CD14-positive monocyte (primary cell): ENCODE data around the gene DENND4C. TPM values are rescaled to one million over a fixed set of nuclear protein-coding genes. Genes with fewer than 3 reads are reported as not detected.

Experiments
- DNase-seq, 3 donors: peaks; one replicate each; pipeline ENCODE4 v3.0.0-alpha.2; 2011 to 2022
- H2AFZ ChIP-seq: 2 replicates; pipeline ENCODE4 v1.6.0; 2012; ENCODE audit warnings: mild to moderate bottlenecking, low read depth, low read length, inconsistent platforms; ENCODE audit not compliant: insufficient read depth, poor library complexity, severe bottlenecking
- H3K27ac ChIP-seq, 2 donors: 1 replicate in 1 of 2; 2 replicates in 1 of 2; pipeline ENCODE4 v1.5.1; 2012 to 2013; ENCODE audit warnings: low read length in 2 of 2, control low read depth in 1 of 2, inconsistent platforms in 1 of 2, low read depth in 1 of 2, mild to moderate bottlenecking in 1 of 2
- H3K27me3 ChIP-seq, 2 donors: one replicate each; pipeline versions ENCODE4 v1.6.0 to v1.6.1; 2011 to 2013; ENCODE audit warnings: low read length in 2 of 2; ENCODE audit not compliant: control insufficient read depth in 2 of 2, insufficient read depth in 2 of 2
- H3K36me3 ChIP-seq, 2 donors: replicated peaks in 1 of 2; 1 replicate in 1 of 2; 2 replicates in 1 of 2; pipeline versions ENCODE4 v1.5.1 to v1.6.1; 2012 to 2013; ENCODE audit warnings: low read length in 2 of 2, control low read depth in 1 of 2, inconsistent platforms in 1 of 2, mild to moderate bottlenecking in 1 of 2; ENCODE audit not compliant: insufficient read depth in 2 of 2, control insufficient read depth in 1 of 2
- H3K4me1 ChIP-seq, 2 donors: 1 replicate in 1 of 2; 2 replicates in 1 of 2; pipeline versions ENCODE4 v1.5.1 to v1.6.1; 2012 to 2013; ENCODE audit warnings: low read length in 2 of 2, control low read depth in 1 of 2, inconsistent platforms in 1 of 2, mild to moderate bottlenecking in 1 of 2, moderate library complexity in 1 of 2; ENCODE audit not compliant: insufficient read depth in 2 of 2, control insufficient read depth in 1 of 2
- H3K4me2 ChIP-seq: replicated peaks from 2 replicates; pipeline ENCODE3; 2012; ENCODE audit warnings: low read length, moderate library complexity, mild to moderate bottlenecking; ENCODE audit not compliant: poor library complexity, severe bottlenecking; ENCODE audit errors: extremely low read depth
- H3K4me3 ChIP-seq, 3 experiments: fragments of 200-600 bp in 1 of 3; sonication (generic) in 1 of 3; replicated peaks in 1 of 3; 1 replicate in 2 of 3; 2 replicates in 1 of 3; pipeline ENCODE4 v1.5.1; 2011 to 2013; ENCODE audit warnings: low read length in 3 of 3, mild to moderate bottlenecking in 3 of 3, control low read depth in 2 of 3, low read depth in 2 of 3, inconsistent platforms in 1 of 3, moderate library complexity in 1 of 3
- H3K79me2 ChIP-seq: 2 replicates; pipeline ENCODE4 v1.6.0; 2012; ENCODE audit warnings: mild to moderate bottlenecking, control low read depth, inconsistent platforms, low read length, moderate library complexity; ENCODE audit not compliant: insufficient read depth
- H3K9ac ChIP-seq: 2 replicates; pipeline ENCODE4 v1.6.0; 2017; ENCODE audit warnings: low read length, mild to moderate bottlenecking; ENCODE audit not compliant: insufficient read depth, poor library complexity, severe bottlenecking
- H3K9me3 ChIP-seq, 2 donors: replicated peaks in 1 of 2; 1 replicate in 1 of 2; 2 replicates in 1 of 2; pipeline versions ENCODE4 v1.5.1 to v1.6.1; 2012 to 2013; ENCODE audit warnings: low read length in 2 of 2, control low read depth in 1 of 2; ENCODE audit not compliant: control insufficient read depth in 1 of 2, insufficient read depth in 1 of 2
- H4K20me1 ChIP-seq: 2 replicates; pipeline ENCODE4 v1.6.0; 2012; ENCODE audit warnings: mild to moderate bottlenecking, low read length, control low read depth, moderate library complexity; ENCODE audit not compliant: insufficient read depth
- H3K27ac Mint-ChIP-seq, 7 donors: one replicate each; pipeline ENCODE4 v1.8.0; 2020; ENCODE audit warnings: mild to moderate bottlenecking in 7 of 7, mixed read lengths in 7 of 7, moderate library complexity in 6 of 7, inconsistent platforms in 2 of 7
- H3K27me3 Mint-ChIP-seq, 3 donors: one replicate each; pipeline ENCODE4 v1.8.0; 2021 to 2022; ENCODE audit warnings: low read depth in 3 of 3, mild to moderate bottlenecking in 3 of 3, mixed read lengths in 3 of 3, moderate library complexity in 3 of 3, inconsistent platforms in 1 of 3
- H3K36me3 Mint-ChIP-seq, 2 donors: one replicate each; pipeline ENCODE4 v1.8.0; 2020; ENCODE audit warnings: mixed read lengths in 2 of 2, inconsistent platforms in 1 of 2, mild to moderate bottlenecking in 1 of 2
- H3K4me1 Mint-ChIP-seq: one replicate; pipeline ENCODE4 v1.8.0; 2020; ENCODE audit warnings: mild to moderate bottlenecking, mixed read lengths
- H3K4me3 Mint-ChIP-seq, 2 donors: one replicate each; pipeline ENCODE4 v1.8.0; 2020; ENCODE audit warnings: mild to moderate bottlenecking in 2 of 2, mixed read lengths in 2 of 2, moderate library complexity in 1 of 2
- H3K9me3 Mint-ChIP-seq, 7 donors: one replicate each; pipeline ENCODE4 v1.8.0; 2020 to 2022; ENCODE audit warnings: mixed read lengths in 7 of 7, mild to moderate bottlenecking in 6 of 7, moderate library complexity in 6 of 7, inconsistent platforms in 2 of 7
- WGBS: methylation state at CpG from one replicate; pipeline ENCODE4 v1.1.5; 2013; ENCODE audit warnings: missing lambda C conversion rate; ENCODE audit not compliant: insufficient coverage; 5-methylcytosine and 5-hydroxymethylcytosine counted together
- intact Hi-C, 2 donors: fragments of 100-400 bp; cut with micrococcal nuclease; formaldehyde crosslinking; loops; one replicate each; pipeline versions ENCODE4 v1.15.0 to v1.15.1; 2023
- polyA plus RNA-seq, 3 donors: library from polyadenylated mRNA; depleted of rRNA in 1 of 3; unstranded in 2 of 3; stranded (reverse) in 1 of 3; fragments of 300-500 nt in 2 of 3; fragments of >200 nt in 1 of 3; fragmentation: Illumina TruSeq in 2 of 3; gene quantifications; 1 replicate in 2 of 3; 2 replicates in 1 of 3; pipeline ENCODE4 v1.2.3, GENCODE V29; 2012 to 2021
- TF ChIP-seq, protein P1 (sequence below): fragments of 200-600 bp; IDR thresholded peaks from one replicate; pipeline ENCODE4 v1.8.0; 2022; ENCODE audit warnings: antibody characterized with exemption, mild to moderate bottlenecking

DENND4C gene
- polyA plus RNA-seq, 3 donors: 8.1 to 15.4 (median 12.7) TPM

DNA sequence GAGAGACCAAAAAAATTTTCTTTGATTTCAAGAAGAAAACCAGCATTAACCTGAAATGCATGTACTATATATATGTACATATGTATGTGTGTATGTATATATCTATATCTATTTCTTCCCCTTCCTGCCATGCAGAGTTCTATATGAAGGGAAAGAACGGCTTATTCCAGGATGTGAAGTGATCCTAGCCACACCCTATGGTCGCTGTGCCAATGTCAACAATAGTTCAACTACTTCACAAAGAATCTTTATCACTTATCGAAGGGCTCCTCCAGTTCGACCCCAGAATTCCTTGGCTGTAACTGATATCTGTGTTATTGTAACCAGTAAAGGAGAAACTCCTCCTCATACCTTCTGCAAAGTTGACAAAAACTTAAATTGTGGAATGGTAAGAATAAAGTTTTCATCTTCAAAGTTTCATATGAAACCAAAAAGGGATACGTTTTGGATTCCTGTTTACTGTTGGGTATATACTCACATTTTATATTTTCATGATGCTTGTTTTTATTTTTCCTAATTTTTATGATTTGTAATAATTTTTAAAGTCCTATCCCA, 56.2 kb downstream of the DENND4C start:
- TF ChIP-seq, protein P1, sequence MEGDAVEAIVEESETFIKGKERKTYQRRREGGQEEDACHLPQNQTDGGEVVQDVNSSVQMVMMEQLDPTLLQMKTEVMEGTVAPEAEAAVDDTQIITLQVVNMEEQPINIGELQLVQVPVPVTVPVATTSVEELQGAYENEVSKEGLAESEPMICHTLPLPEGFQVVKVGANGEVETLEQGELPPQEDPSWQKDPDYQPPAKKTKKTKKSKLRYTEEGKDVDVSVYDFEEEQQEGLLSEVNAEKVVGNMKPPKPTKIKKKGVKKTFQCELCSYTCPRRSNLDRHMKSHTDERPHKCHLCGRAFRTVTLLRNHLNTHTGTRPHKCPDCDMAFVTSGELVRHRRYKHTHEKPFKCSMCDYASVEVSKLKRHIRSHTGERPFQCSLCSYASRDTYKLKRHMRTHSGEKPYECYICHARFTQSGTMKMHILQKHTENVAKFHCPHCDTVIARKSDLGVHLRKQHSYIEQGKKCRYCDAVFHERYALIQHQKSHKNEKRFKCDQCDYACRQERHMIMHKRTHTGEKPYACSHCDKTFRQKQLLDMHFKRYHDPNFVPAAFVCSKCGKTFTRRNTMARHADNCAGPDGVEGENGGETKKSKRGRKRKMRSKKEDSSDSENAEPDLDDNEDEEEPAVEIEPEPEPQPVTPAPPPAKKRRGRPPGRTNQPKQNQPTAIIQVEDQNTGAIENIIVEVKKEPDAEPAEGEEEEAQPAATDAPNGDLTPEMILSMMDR: no peak
- H3K9me3 ChIP-seq: no peaks in the 10 kb centered on the region
- peaks cover 19 to 44% of the 10 kb centered on the region in 2 donors for H3K36me3 ChIP-seq
- no CpG with 5 or more reads among the region's 5 CpGs for WGBS
- Mint-ChIP-seq H3K27ac (no peak overlapping the region), H3K4me3 (no peak overlapping the region), H3K27me3 (no peaks in the 10 kb centered on the region), H3K9me3 (no peaks in the 10 kb centered on the region), H3K36me3 (peaks cover 33 to 40% of the 10 kb centered on the region in 2 donors), H3K4me1 (no peaks in the 10 kb centered on the region)
- no peak for DNase-seq
- no peak overlapping the region for H3K9ac ChIP-seq
- H3K27ac ChIP-seq: no peak overlapping the region
- no peaks in the 10 kb centered on the region for H3K79me2 ChIP-seq
- H3K4me1 ChIP-seq: no peaks in the 10 kb centered on the region
- H3K4me3 ChIP-seq: no peak overlapping the region
- H4K20me1 ChIP-seq: peaks cover 30% of the 10 kb centered on the region
- intact Hi-C loops: no loop called here
- no peak overlapping the region for H2AFZ ChIP-seq
- no peak overlapping the region for H3K4me2 ChIP-seq
- no peaks in the 10 kb centered on the region for H3K27me3 ChIP-seq

GRCh38 chr9:19288081-19288480, 57.6 kb downstream of the DENND4C start:
- Histone ChIP-seq H3K9ac (no peak overlapping the region), H3K9me3 (no peaks in the 10 kb centered on the region), H3K79me2 (no peaks in the 10 kb centered on the region), H3K36me3 (peaks cover 26 to 58% of the 10 kb centered on the region in 2 donors), H3K4me2 (no peak overlapping the region), H3K4me1 (no peaks in the 10 kb centered on the region), H4K20me1 (peaks cover 27% of the 10 kb centered on the region), H3K4me3 (no peak overlapping the region), H2AFZ (no peak overlapping the region), H3K27ac (no peak overlapping the region), H3K27me3 (no peaks in the 10 kb centered on the region)
- no CpG with 5 or more reads among the region's 2 CpGs for WGBS
- Mint-ChIP-seq H3K27ac (no peak overlapping the region), H3K4me3 (no peak overlapping the region), H3K9me3 (no peaks in the 10 kb centered on the region), H3K36me3 (peaks cover 38 to 52% of the 10 kb centered on the region in 2 donors), H3K27me3 (no peaks in the 10 kb centered on the region), H3K4me1 (no peaks in the 10 kb centered on the region)
- intact Hi-C loops: no loop called here
- TF ChIP-seq, protein P1: no peak
- DNase-seq: no peak
